AG20443 (cell line): ENCODE data around the gene GRM1.
A peak's percentile ranks its signal among the peaks of the same experiment; 100 is the strongest.

Experiments used
- DNase-seq: peaks from one replicate; pipeline ENCODE4 v3.0.0; 2012; ENCODE audit warnings: low spot score, mixed read lengths

The GRM1 gene

DNA sequence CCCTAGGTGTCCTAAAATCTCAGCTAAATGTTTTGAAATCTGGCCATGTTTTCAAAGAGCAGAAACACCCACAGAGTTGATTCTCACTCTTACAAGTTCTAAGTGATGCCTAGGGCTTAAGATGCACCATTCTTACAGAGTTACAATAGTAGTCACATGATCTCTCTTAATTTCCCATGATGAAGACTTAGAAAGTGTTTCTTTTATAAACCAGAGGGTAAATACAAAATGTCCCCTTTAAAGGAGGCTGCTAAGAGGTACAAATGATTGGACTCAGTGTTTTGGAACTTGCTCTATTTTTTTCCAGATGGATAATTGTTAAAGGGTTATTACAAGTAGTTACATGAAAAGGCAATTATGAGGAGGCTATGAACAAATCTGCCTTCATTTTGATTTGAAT lies 244.6 kb downstream of the GRM1 start:
- DNase-seq: no peak

DNA sequence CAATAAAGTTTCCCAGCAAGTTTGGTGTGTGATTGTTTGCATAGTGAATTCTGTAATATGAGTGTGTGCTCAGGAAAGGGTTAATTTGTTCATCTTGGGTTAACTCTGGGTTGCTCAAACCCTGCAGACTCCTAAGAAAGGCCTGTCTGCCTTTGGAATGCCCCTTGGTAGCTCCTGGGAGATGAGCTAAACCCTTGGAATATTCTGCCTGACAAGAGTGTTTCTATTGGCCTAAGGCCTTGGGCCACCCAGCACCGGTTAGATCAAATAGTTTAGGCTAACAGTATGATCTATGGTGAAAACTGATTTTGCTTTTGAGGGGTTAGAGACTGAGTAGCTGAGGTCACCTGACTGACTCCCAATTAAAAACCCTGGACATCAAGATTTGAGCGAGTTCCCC lies 248.3 kb downstream of the GRM1 start:
- no peak for DNase-seq

DNA sequence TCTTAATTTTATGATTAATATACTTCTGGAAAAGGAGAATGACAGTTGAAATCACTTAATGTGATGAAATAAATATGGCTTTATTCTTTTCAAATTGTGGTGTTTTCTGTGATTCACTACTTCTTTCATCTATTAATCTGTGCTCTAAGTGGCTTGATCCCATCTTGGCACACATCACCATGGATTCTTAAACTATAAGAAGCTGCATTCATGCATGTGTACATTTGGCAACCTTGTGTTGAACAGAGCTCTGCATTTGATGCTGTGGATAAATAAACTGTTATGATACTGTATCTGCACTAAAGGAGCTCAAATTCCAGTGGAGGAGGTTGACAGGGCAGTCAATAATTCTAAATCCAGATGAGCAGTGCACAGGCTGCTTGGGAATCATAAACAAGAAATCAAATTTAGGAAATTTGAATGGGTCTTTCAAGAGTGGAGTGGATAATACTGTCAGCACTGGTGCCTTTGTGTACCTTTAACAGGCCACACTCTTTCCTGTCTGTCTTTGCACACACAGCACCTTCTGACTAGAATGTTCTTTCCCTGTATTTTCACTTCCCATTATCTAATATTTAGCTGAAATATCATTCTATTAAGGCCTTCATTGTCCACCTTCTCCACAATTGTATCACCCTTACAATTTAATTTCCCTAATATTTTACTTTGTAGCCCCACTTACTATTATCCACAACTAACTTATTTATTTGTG lies 252.9 kb downstream of the GRM1 start:
- no peak for DNase-seq

DNA sequence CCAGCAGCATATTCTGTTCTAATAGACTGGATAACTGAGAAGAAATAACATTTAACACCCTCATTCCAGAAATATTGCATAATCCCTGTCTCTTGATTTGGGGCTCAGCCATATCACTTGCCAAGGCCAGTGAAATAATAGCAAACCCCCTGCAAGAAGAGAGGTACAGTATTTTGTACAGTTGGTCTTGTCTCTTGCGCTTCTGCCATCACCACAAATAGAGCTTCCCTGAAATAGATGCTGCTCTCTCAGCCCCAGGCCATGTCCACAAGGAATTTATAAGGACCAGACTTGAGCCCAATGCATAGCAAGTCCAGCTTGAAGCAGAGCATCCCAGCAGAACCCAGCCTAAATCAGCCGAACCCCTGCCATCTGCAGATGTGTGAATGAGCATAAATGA lies 254.0 kb downstream of the GRM1 start:
- no peak for DNase-seq

DNA sequence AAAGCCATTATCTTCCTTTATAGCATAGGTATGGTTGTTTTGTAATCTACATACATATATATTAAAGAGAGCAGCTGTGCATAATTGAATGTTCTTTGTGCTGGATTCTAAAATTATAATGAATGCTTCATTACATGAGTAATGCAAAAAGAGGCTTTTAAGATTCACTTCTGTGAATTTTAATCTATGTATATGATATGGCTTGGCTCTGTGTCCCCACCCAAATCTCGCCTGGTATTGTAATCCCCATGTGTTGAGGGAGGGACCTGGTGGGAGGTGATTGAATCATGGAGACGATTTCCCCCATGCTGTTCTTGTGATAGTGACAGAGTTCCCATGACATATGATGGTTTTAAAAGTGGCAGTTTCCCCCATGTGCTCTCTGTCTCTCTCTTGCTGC lies 255.4 kb downstream of the GRM1 start:
- DNase-seq: no peak

DNA sequence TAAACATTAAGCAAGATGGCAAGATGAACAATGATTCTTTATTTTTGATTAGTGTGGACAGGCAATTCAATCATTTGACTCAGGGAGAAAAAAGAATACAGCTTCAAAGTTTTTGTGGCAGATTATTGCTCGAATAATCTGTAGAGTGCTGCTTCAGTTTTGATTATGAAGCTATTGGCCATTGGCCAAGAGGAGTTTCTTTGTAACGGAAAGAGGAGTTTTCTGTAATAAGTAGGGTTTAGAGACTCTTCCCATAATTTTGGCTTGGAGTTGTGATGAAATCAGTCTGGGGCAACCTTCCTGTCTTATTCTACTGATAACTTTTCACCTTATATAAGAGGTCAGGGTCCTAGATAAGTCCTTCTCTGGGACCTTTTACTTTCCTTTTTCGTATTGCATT lies 258.1 kb downstream of the GRM1 start:
- no peak for DNase-seq

DNA sequence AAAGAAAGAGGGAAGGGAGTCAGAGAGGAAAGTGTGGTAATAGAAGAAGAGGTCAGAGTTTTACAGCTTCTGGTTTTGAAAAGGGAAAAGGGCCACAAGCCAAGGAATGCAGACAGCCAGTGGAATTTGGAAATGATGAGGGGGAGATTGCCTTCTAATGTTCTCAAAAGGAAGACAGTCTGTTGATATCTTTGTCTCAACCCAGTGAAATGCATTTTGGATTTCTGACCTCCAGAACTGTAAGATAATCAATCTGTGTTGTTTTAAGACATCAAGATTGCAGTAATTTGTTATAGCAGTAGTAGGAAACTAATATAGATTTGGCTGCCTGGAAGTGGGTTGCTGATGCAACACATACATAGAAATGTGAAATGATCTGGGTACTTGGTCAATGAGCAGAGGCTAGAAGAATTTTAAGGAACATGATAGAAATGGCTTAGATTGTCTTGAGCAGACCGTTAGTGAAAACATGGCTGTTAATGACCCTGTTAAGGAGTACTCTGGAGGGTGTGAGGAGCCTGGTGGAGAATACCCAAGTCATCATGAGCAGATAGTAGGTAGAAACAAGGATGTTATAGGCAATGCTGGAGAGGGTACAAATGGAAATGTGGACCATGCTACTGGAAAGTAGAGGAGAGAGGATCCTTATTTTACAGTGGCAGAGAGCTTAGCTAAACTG lies 259.0 kb downstream of the GRM1 start:
- no peak for DNase-seq

DNA sequence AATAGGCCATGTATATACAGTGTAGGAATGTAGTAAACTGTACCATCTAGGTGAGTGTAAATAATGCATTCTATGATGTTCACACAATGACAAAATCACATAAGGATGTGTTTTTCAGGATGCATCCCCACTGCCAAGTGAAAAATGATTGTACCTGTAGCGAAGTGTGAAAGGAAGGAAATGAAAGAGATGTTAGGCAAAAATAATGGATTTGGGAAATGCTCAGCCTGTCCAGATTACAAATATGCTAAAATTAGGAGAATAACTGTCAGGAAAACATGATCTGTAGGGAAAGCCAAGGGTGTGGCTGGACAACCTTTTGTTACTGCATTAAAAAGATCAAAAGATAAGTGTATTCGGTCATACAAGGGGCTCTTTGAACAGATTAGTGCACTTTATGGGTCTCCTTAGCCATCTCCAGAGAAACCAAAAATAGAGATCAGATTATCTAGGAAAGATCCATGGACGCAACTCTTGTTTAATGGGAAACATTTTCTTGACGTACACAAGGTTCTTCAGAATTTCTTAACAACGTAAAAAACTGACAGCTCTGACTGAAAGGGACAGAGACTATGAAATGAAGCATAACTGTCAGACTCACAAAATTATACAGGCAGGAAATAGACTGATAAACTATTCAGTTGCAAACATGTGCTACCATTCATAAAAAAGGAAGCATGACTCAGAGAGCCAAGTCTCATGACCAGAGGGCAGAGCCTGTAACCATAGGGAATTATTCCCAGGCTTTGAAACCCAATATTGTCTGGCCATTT lies 261.1 kb downstream of the GRM1 start:
- DNase-seq: peak; percentile 71

DNA sequence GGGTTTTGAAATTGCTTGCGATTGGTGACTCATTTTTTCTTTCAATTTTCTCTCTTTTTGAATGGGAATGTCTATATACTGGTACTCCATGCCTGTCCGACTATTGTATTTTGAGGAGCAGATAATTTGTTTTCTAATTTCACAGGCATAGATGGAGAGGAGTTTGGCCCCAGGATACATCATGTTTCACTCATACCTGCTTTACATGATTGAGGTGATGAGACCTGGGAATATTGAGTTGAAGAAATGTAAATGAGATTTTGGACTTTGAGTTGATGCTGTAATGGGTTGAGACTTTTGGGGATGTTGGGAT lies 261.7 kb downstream of the GRM1 start:
- DNase-seq: no peak

DNA sequence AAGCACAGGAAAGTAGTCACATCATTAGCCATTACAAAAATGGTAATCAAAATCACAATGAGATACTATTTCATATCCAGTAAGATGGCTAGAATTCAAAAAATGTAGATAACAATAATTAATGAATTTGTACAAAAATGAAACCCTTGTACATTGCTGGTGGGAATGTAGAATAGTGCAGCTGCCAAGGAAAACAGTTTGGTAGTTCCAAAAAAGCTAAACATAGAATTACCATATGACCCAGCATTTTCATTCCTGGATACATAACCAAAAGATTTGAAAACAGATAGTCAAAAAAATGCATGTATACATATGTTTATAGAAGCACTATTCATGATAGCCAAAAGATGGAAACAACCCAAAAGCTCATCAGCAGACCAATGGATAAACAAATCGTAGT lies 263.6 kb downstream of the GRM1 start:
- no peak for DNase-seq

DNA sequence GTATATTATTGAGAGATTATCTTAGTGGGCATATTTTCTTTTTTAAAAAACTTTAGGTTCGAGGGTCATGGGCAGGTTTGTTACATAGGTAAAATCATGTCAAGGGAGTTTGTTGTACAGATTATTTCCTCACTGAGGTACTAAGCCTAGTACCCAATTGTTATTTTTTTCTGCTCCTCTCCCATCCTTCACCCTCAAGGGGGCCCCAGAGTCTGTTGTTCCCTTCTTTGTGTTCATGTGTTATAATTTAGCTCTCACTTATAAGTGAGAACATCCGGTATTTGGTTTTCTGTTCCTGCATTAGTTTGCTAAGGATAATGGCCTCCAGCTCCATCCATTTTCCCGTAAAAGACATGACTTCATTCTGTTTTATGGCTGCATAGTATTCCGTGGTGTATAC lies 266.8 kb downstream of the GRM1 start:
- no peak for DNase-seq

DNA sequence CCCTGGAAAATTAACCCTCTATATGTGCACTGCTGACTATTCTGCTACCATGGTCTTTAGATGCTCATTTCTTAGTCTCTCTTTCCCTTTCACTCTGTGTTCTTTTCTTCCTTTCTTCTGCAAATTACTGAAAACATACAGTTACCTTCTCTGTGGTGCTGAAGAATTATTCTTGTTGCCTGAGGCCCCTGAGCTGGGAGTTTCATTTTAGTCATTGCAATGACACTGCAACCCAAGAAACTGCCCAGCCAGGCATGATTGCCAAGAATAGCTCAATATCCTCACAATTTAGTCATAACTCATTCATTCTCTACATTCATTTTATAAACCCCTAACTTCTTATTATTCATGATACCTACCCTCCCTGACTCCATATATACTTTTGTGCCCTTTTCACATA lies 269.0 kb downstream of the GRM1 start:
- DNase-seq: no peak

DNA sequence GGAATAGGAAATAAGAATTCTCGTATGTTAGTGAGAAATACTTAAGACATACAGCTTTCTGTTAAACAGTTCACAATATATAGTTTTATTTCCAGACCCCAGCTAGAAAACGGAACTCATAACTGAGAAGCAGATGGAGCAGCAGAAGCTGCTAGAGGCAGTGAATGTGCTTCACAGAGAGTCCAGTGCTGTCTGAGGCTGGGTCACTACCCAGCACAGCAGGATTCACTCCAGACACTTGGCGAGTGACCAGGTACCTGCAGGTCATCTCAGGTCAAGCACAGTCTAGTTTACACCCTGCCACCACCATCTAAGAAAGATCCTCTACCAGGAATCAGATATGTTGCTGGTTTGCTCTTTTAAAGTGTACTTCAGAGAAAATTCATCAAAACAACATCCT lies 271.7 kb downstream of the GRM1 start:
- DNase-seq: no peak

DNA sequence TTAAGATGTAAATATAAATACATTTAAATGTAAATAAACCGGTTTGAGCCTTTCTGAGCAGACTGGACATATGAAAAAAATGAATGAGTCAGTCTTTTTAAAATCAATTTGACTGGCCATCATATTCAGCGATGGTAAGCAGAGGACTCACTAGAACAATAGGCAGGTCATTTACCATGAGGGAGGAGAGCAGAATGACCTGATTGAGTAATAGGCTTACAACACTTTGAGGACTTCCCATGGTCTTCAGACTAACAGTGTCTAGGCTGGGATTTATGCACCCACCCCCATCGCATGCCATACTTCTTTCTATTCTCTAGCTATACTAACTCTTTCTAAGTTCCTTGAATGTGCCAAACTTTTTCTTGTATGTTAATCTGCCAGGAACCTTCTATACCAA lies 272.9 kb downstream of the GRM1 start:
- DNase-seq: no peak

DNA sequence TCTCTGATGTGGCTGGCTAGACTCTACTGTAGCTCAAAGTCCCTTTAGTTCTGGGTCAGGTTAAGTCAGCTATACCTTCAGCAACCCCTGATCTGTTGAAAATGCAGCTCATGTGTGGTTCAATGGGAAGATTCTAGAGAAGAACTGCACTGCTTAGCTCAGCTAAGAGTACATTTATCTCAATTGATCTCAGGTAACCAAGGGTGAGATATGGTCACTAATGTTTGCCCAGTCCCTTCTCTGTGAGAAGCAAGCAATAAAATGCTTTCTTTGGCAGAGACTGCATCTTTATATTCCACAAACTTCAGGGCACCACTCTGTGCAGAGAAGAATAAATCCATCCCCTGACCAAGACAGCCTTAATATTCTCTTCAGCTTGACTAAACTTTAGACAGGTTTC lies 274.1 kb downstream of the GRM1 start:
- no peak for DNase-seq

DNA sequence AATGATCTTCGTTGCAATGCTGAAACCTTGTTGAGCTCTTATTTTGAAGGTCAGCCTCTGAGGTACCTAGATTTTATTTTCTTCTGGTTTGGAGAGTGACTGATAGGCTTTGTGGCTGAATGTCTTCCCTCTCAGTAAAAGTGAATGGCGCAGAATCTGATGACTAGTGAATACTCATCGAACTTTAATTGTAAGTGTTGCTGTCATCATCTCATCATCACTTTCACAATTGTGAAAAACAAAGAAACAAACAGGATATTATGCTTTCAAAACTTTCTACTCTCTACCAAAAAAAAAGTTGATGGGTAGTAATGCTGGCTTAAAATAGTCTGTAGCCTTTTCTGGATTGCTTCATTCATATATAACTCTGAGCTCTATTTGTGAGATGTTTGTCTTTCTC lies 275.3 kb downstream of the GRM1 start:
- no peak for DNase-seq

DNA sequence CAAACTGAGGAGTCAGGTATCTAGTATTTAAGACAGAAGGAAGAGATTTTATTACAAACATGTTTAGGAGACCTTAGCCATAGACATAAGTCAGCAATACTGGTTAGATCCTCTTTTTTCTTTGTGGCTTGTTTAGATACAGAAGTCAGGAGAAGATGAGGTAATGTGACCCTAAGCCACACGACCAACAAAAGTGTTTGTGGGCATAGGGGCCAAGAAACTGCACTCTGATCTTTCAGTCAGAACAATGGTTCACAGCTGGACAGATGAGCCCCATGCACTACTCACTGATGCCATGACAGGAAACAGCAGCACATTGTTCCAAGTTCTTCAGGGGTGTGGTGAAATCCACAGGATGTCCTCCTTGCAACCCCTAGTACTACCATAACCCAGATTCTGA lies 276.2 kb downstream of the GRM1 start:
- DNase-seq: no peak

DNA sequence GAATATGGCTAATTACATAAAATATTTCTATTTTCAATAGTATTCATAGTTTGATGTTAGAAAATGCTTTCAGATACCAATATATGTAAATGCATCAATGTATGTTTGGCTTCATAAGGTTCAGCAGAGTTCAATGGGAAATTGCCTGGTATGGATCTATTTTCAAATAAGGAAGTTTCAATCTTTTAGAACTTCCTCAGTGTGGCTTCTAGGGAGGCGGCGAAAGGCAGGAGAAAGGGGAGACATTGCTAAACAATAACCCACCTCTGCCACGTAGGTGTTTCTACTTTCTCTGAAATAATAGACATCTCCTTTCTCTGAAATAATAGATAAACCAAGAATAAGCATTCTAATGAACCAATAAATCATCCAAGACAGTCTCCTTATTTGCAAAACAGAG lies 277.1 kb downstream of the GRM1 start:
- DNase-seq: no peak

DNA sequence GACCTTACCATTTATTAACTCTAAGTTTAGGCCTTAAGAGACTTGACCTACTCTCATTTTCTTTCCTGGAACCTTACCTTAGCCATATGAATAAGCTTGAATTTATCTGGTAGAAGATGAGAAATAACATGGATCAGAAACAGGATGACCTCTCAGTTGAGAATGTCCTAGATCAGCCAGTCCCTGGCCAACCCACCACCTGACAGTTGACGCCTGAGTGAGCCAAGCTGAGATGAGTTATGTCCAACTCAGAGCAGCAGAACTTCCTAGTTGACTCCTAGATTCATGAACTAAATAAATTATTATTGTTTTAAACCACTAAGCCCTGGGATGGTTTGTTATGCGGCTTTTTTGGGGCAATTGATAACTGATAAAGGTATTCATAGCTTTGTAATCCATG lies 281.8 kb downstream of the GRM1 start:
- no peak for DNase-seq

DNA sequence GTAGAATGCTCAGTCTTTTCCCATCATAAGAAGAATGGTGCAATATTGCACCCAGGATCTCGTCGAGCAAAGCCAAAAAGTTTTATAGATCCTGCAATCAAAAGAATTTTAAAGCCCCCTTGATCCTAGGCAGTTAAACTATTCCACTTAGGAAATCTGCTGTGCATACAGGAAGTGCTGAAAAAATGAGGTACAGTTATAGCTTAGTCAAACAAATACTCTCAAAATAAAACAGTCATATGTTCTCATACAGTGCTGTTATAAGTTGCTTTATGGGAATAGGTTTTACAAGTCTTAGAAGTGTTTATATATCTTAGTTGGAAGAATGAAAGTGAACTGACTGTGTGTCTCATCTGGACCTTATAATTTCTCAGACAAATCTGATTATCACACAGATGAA lies 282.2 kb downstream of the GRM1 start:
- no peak for DNase-seq

DNA sequence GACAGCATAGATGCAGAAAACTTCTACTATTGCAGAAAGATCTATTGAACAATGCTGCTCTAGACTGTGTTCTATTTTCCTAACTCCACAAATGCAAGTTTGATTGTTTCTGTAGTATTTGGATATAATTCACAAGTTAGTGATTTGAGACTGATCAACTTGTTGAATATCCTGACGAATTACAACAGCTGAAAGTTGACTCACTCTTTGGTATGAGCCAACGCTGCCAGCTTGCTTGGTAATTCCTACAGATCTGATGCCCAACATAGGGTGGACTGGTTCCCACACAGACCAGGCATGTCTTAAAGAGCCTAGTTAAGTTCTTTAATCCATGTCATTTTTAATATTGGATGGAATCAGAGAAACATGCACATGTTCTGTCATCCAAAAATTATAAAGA lies 283.7 kb downstream of the GRM1 start:
- DNase-seq: no peak

DNA sequence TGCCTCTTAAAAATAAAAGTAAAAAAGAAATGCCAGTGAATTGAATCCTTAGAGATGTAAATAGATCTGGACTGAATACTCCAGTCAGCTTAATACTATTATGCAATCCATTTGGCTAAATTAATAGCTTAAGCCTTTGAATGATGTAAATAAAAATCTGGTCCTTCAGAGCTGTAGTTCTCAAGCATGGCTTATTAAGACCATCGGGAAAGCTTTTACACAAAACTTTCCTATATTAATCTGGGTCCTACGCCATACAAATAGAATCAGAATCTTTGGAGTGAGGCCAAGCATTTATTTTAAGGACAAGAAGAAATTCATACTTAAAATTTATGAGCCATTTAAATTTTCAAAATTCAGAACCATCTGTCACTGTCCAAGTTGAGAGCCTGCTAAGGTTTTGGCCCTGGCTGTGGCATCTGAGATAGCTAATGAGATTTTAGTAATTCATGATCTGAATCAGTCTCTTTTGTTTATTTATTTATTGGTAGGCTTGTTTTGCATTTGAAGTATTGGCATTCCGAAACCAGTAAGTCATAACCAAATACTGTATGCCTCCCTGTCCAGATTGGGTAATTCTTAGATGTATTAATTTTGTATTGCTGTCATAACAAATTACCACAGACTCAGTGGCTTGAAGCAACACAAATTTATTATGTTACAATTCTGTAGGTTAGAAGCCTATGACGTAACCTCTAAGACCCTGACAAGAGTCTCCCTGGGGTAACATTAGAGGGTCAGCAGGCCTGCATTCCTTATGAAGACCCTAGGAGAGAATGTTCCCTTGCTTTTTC lies 286.7 kb downstream of the GRM1 start:
- peak; percentile 35 for DNase-seq

DNA sequence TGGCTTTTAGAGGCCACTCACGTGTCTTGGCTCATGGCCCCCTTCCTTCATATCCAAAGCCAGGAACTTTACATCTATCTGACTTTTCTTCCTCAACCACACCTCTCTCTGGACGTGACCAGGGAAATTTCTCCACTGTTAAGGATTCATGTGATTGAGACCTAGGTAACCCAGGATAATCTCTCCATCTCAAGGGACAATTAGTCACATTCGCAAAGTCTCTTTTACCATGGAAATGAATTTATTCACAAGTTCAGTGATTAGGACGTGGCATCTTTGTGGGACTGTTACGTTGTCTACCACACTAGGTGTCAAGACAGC lies 287.3 kb downstream of the GRM1 start:
- no peak for DNase-seq
